Activated CD4-positive, alpha-beta T cell treated with anti-CD3 and anti-CD28 coated beads, Interleukin-2, amount 10 ng/mL, durations not matched to agents 7 days and 5 days (primary cell): Measurements from ENCODE around the gene CCDC57. TPM values are rescaled to one million over a fixed set of nuclear protein-coding genes. Genes with fewer than 3 reads are reported as not detected.

ENCODE experiments used
- CTCF ChIA-PET: fragments of 350-600 bp; sonication (Branson Sonifier 250); formaldehyde crosslinking; loops from one replicate; lab custom pipeline; 2021; ENCODE audit warnings: antibody characterized with exemption; lab: Charles Lee
- POLR2A ChIA-PET: fragments of 350-600 bp; sonication (Branson Sonifier 250); formaldehyde crosslinking; loops from one replicate; lab custom pipeline; 2021; ENCODE audit warnings: antibody characterized with exemption; lab: Charles Lee
- DNase-seq: peaks from one replicate; pipeline ENCODE4 v3.0.0-alpha.2; 2020
- H3K27ac Mint-ChIP-seq: one replicate; pipeline ENCODE4 v1.8.0; 2021; ENCODE audit warnings: mild to moderate bottlenecking, moderate library complexity, mixed read lengths
- H3K27me3 Mint-ChIP-seq: one replicate; pipeline ENCODE4 v1.8.0; 2021; ENCODE audit warnings: mixed read lengths
- H3K36me3 Mint-ChIP-seq: one replicate; pipeline ENCODE4 v1.8.0; 2021; ENCODE audit warnings: low read depth, mixed read lengths
- H3K4me1 Mint-ChIP-seq: one replicate; pipeline ENCODE4 v1.8.0; 2021; ENCODE audit warnings: mixed read lengths
- H3K4me3 Mint-ChIP-seq: one replicate; pipeline ENCODE4 v1.8.0; 2021; ENCODE audit warnings: mild to moderate bottlenecking, moderate library complexity, mixed read lengths
- H3K9me3 Mint-ChIP-seq: one replicate; pipeline ENCODE4 v1.8.0; 2021; ENCODE audit warnings: mixed read lengths
- total RNA-seq, 2 experiments: library from RNA; stranded (reverse); gene quantifications; one replicate each; pipeline ENCODE4 v1.2.3, GENCODE V29; 2021

Gene CCDC57
- total RNA-seq, 2 experiments from 2014 or later, result 60.5 to 69.7 TPM

GRCh38 chr17:82103553-82104451 lies 108.8 kb downstream of the CCDC57 start:
- Mint-ChIP-seq H3K36me3 (no peaks in the 10 kb centered on the region), H3K27me3 (no peaks in the 10 kb centered on the region), H3K4me3 (no peak overlapping the region), H3K4me1 (peaks cover 49% of the 10 kb centered on the region), H3K27ac (no peak overlapping the region), H3K9me3 (no peaks in the 10 kb centered on the region)
- ChIA-PET CTCF (interaction anchor here (0.8 kb wide), 1 partner anchor 52 kb away, joined by 3 read pairs; no protein-coding TSS in a partner anchor), POLR2A (no interaction called here)
- no peak for DNase-seq

GRCh38 chr17:82101767-82102679 lies 110.6 kb downstream of the CCDC57 start:
- ChIA-PET POLR2A (no interaction called here), CTCF (interaction anchor here (0.5 to 1.3 kb wide), 2 partner anchors 12 to 58 kb away, joined by 3 to 5 read pairs; no protein-coding TSS in a partner anchor)
- Mint-ChIP-seq H3K27ac (no peak overlapping the region), H3K4me3 (no peak overlapping the region), H3K9me3 (no peaks in the 10 kb centered on the region), H3K4me1 (peaks cover 39% of the 10 kb centered on the region), H3K36me3 (no peaks in the 10 kb centered on the region), H3K27me3 (no peaks in the 10 kb centered on the region)
- DNase-seq, result no peak

GRCh38 chr17:82101301-82101715 lies 111.3 kb downstream of the CCDC57 start:
- DNase-seq, result no peak
- Mint-ChIP-seq H3K9me3 (no peaks in the 10 kb centered on the region), H3K4me1 (peaks cover 37% of the 10 kb centered on the region), H3K36me3 (no peaks in the 10 kb centered on the region), H3K4me3 (no peak overlapping the region), H3K27me3 (no peaks in the 10 kb centered on the region), H3K27ac (no peak overlapping the region)
- ChIA-PET CTCF (interaction anchor here (1.3 kb wide), 1 partner anchor 12 kb away, joined by 5 read pairs; no protein-coding TSS in a partner anchor), POLR2A (no interaction called here)

GRCh38 chr17:82100502-82101298 lies 111.9 kb downstream of the CCDC57 start:
- Mint-ChIP-seq H3K27ac (peak overlapping the region; percentile 19), H3K4me3 (peak overlapping the region; percentile 10), H3K27me3 (no peaks in the 10 kb centered on the region), H3K4me1 (peaks cover 35% of the 10 kb centered on the region), H3K9me3 (no peaks in the 10 kb centered on the region), H3K36me3 (no peaks in the 10 kb centered on the region)
- DNase-seq, result no peak
- CTCF ChIA-PET, result interaction anchor here (1.0 kb wide), 1 partner anchor 136 kb away, joined by 3 read pairs; no protein-coding TSS in a partner anchor
- POLR2A ChIA-PET, result no interaction called here

- Mint-ChIP-seq H3K27me3 (no peaks in the 10 kb centered on the region), H3K4me3 (peak overlapping the region; percentile 81), H3K36me3 (peaks cover 1% of the 10 kb centered on the region), H3K27ac (peak overlapping the region; percentile 86), H3K9me3 (no peaks in the 10 kb centered on the region), H3K4me1 (peaks cover 26% of the 10 kb centered on the region)
- no peak for DNase-seq
- ChIA-PET CTCF (interaction anchor here (0.9 to 1.5 kb wide), 5 partner anchors 28 to 69 kb away, joined by 3 to 9 read pairs (median 4); partner anchors contain the start of gene DCXR), POLR2A (interaction anchor here (1.4 kb wide), 1 partner anchor 61 kb away, joined by 3 read pairs; the partner anchor contains the start of gene DCXR)
Measured at GRCh38 chr17:82098939-82099763, 113.5 kb downstream of the CCDC57 start.

GRCh38 chr17:82098169-82098938 lies 114.3 kb downstream of the CCDC57 start, which contains the start of gene FASN:
TSS of gene FASN (minus strand) at chr17:82098236. CDS start at chr17:82096445, 1,791 bp downstream.
- H3K27me3 Mint-ChIP-seq, result no peaks in the 10 kb centered on the region
- peak; percentile 92 for DNase-seq
- POLR2A ChIA-PET, result interaction anchor here (1.4 kb wide), 1 partner anchor 61 kb away, joined by 3 read pairs; the partner anchor contains the start of gene DCXR
- peaks cover 1% of the 10 kb centered on the region for H3K36me3 Mint-ChIP-seq
- no peaks in the 10 kb centered on the region for H3K9me3 Mint-ChIP-seq
- peaks cover 26% of the 10 kb centered on the region for H3K4me1 Mint-ChIP-seq
- H3K27ac Mint-ChIP-seq, result peak within 1 kb of the TSS; percentile 82
- peak within 1 kb of the TSS; percentile 73 for H3K4me3 Mint-ChIP-seq
- CTCF ChIA-PET, result interaction anchor here (0.9 to 1.7 kb wide), 7 partner anchors 11 to 166 kb away, joined by 3 to 9 read pairs (median 4); partner anchors contain the start of gene DCXR

GRCh38 chr17:82097919-82098168 lies 114.8 kb downstream of the CCDC57 start:
- Mint-ChIP-seq H3K4me1 (peaks cover 24% of the 10 kb centered on the region), H3K9me3 (no peaks in the 10 kb centered on the region), H3K4me3 (peak overlapping the region; percentile 73), H3K27ac (peak overlapping the region; percentile 73), H3K27me3 (no peaks in the 10 kb centered on the region), H3K36me3 (peaks cover 1% of the 10 kb centered on the region)
- POLR2A ChIA-PET, result no interaction called here
- no peak for DNase-seq
- CTCF ChIA-PET, result interaction anchor here (1.0 to 1.7 kb wide), 4 partner anchors 10 to 166 kb away, joined by 3 to 5 read pairs (median 4); no protein-coding TSS in a partner anchor

- peak overlapping the region; percentile 73 for H3K4me3 Mint-ChIP-seq
- DNase-seq, result peak; percentile 31
- ChIA-PET CTCF (interaction anchor here (1.0 to 1.7 kb wide), 3 partner anchors 10 to 165 kb away, joined by 3 to 5 read pairs (median 4); no protein-coding TSS in a partner anchor), POLR2A (interaction anchor here (0.7 kb wide), 1 partner anchor 72 kb away, joined by 3 read pairs; no protein-coding TSS in a partner anchor)
- H3K4me1 Mint-ChIP-seq, result peaks cover 24% of the 10 kb centered on the region
- no peaks in the 10 kb centered on the region for H3K9me3 Mint-ChIP-seq
- H3K27ac Mint-ChIP-seq, result peak overlapping the region; percentile 82
- H3K36me3 Mint-ChIP-seq, result peaks cover 1% of the 10 kb centered on the region
- no peaks in the 10 kb centered on the region for H3K27me3 Mint-ChIP-seq
Measured at GRCh38 chr17:82097184-82097918, 115.3 kb downstream of the CCDC57 start.

GRCh38 chr17:82096709-82097183 lies 115.9 kb downstream of the CCDC57 start:
- Mint-ChIP-seq H3K9me3 (no peaks in the 10 kb centered on the region), H3K4me1 (peaks cover 22% of the 10 kb centered on the region), H3K27me3 (no peaks in the 10 kb centered on the region), H3K4me3 (peak overlapping the region; percentile 71), H3K27ac (peak overlapping the region; percentile 82), H3K36me3 (peaks cover 1% of the 10 kb centered on the region)
- CTCF ChIA-PET, result interaction anchor here (1.7 kb wide), 1 partner anchor 9 kb away, joined by 4 read pairs; no protein-coding TSS in a partner anchor
- POLR2A ChIA-PET, result interaction anchor here (0.7 kb wide), 1 partner anchor 71 kb away, joined by 3 read pairs; no protein-coding TSS in a partner anchor
- DNase-seq, result no peak
